Heart left ventricle (tissue), 16 donors: Measurements from ENCODE around the gene DTWD2. TPM values are rescaled to one million over a fixed set of nuclear protein-coding genes. Genes with fewer than 3 reads are reported as not detected.

ENCODE experiments used
- ATAC-seq, 4 donors: fragments of 200-7000 bp; cut with Tn5 transposase; one replicate each; pipeline ENCODE4 v1.9.1; 2020 to 2022; ENCODE audit warnings: moderate library complexity in 4 of 4, mild to moderate bottlenecking in 3 of 4, moderate number of reproducible peaks in 1 of 4
- DNase-seq, 5 donors: peaks; one replicate each; pipeline ENCODE4 v3.0.0-alpha.2; 2020
- H3K27ac ChIP-seq, 12 donors: fragments of 200-600 bp; sonication (generic) in 4 of 12; one replicate each; pipeline versions ENCODE4 v1.5.0 to v1.8.0; 2016 to 2022; ENCODE audit warnings: mild to moderate bottlenecking in 2 of 12
- H3K27me3 ChIP-seq, 9 donors: fragments of 200-600 bp; sonication (generic) in 2 of 9; one replicate each; pipeline versions ENCODE4 v1.5.1 to v1.8.0; 2016 to 2022; ENCODE audit warnings: mild to moderate bottlenecking in 3 of 9
- H3K36me3 ChIP-seq, 9 donors: fragments of 200-600 bp; sonication (generic) in 2 of 9; one replicate each; pipeline versions ENCODE4 v1.5.0 to v1.8.0; 2018 to 2022; ENCODE audit warnings: mild to moderate bottlenecking in 2 of 9
- H3K4me1 ChIP-seq, 12 donors: fragments of 200-600 bp; sonication (generic) in 4 of 12; one replicate each; pipeline versions ENCODE4 v1.5.0 to v1.8.0; 2016 to 2022; ENCODE audit warnings: mild to moderate bottlenecking in 3 of 12
- H3K4me3 ChIP-seq, 12 donors: fragments of 200-600 bp; sonication (generic) in 4 of 12; one replicate each; pipeline versions ENCODE4 v1.5.0 to v1.8.0; 2017 to 2022; ENCODE audit warnings: mild to moderate bottlenecking in 9 of 12, moderate library complexity in 4 of 12
- H3K9me3 ChIP-seq, 12 donors: fragments of 200-600 bp; sonication (generic) in 4 of 12; one replicate each; pipeline versions ENCODE4 v1.5.0 to v1.8.0; 2016 to 2022; ENCODE audit warnings: mild to moderate bottlenecking in 1 of 12
- POLR2A ChIP-seq, 2 donors: fragments of 450-650 bp; IDR thresholded peaks; one replicate each; pipeline ENCODE4 v1.6.1; 2017; ENCODE audit warnings: antibody characterized with exemption in 2 of 2, mild to moderate bottlenecking in 2 of 2, moderate library complexity in 2 of 2
- WGBS, 4 donors: extraction: QIAGEN DNeasy Blood & Tissue Kit in 2 of 4; methylation state at CpG; one replicate each; pipeline versions ENCODE4 v1.1.5 to v1.1.7; 2013 to 2018; 5-methylcytosine and 5-hydroxymethylcytosine counted together
- intact Hi-C, 10 donors: fragments of 100-400 bp; cut with DNase I; formaldehyde crosslinking; loops; one replicate each; pipeline versions ENCODE4 v1.11.1 to v1.14.2; 2022
- polyA plus RNA-seq, 2 donors: library from polyadenylated mRNA; stranded (reverse); fragments of 200-250 nt; gene quantifications; one replicate each; pipeline ENCODE4 v1.2.3, GENCODE V29; 2013
- total RNA-seq, 9 donors: library from RNA; depleted of rRNA in 2 of 9; stranded (reverse); fragments of >200 nt in 2 of 9; fragmentation: NEBNext Ultra II Directional in 3 of 9; extraction: Animal tissue kit (Norgen Biotek cat#: 25700) in 3 of 9; gene quantifications; one replicate each; pipeline versions ENCODE4 v1.1.0 to v1.2.4, GENCODE V29; 2016 to 2023
- TF ChIP-seq, protein P1 (sequence below), 12 donors: fragments of 200-600 bp; sonication (generic) in 4 of 12; IDR thresholded peaks; one replicate each; pipeline versions ENCODE4 v1.5.0 to v1.8.0; 2018 to 2022; ENCODE audit warnings: antibody characterized with exemption in 12 of 12, mild to moderate bottlenecking in 5 of 12
- donor health status: ischemic (EF 13 %, LVEDD 7.1; RV severe dilation, severe dysfunction).
- donor health status: healthy with polysubstance abuse.
- donor health status: DM: no; HTN: yes; CAD: no.
- donor health status: DM: no; HTN: no; CAD: no.
- donor health status: ischemic (EF 25% LVEDD 6.9; RV normal size, moderate dysfunction).
- donor health status: ischemic (EF 25% LVEDD 5.7; RV mildly dilated, moderate dysfunction).
- donor health status: healthy.
- donor health status: DM: yes; HTN: yes; CAD: no.
- donor health status: ischemic (EF 35%, LVEDD 5.7; RV mildly dilated, moderate dysfunction).
- donor health status: nonischemic (EF 11% LVEDD 7.7; RV severe dilation, severe dysfunction).
- donor health status: DM: yes; HTN: yes; CAD: no.
- donor health status: PGD.
- donor health status: ischemic (EF 29% LVEDD 5.4; RV normal size, mild dysfunction).
- donor health status: nonischemic (EF 23%, LVEDD 6.1; RV moderate dilation, normal function).

Gene DTWD2
- total and polyA plus RNA-seq, 11 donors: 3.2 to 16.0 (median 11.7) TPM

DNA sequence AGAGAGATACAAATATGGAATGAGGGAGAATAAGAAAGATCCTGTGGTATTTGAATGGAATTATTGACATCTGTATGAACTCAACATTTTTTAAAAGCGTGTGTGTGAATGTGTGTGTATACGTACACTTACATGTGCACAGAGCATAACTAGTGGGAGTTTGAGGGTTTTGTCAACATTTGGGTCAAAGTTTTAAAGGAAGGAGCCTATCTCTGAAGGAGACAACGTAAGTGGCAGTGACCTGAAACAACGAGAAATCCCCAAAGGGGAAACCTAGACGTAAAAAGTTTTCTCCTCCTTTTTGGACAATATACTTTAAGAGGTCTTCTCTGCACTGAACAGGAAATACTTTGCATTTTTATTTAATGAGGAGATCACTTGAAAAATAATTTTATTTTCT, 40.2 kb upstream of the DTWD2 start:
- no peaks in the 10 kb centered on the region for H3K27me3 ChIP-seq
- no peaks in the 10 kb centered on the region for H3K36me3 ChIP-seq
- DNase-seq (no peak), ATAC-seq (no peak)
- peaks cover 0 to 10% (median 0%) of the 10 kb centered on the region in 12 donors for H3K9me3 ChIP-seq
- no peak for TF ChIP-seq POLR2A (IDR thresholded peaks at IDR 0.05)
- TF ChIP-seq, protein P1, sequence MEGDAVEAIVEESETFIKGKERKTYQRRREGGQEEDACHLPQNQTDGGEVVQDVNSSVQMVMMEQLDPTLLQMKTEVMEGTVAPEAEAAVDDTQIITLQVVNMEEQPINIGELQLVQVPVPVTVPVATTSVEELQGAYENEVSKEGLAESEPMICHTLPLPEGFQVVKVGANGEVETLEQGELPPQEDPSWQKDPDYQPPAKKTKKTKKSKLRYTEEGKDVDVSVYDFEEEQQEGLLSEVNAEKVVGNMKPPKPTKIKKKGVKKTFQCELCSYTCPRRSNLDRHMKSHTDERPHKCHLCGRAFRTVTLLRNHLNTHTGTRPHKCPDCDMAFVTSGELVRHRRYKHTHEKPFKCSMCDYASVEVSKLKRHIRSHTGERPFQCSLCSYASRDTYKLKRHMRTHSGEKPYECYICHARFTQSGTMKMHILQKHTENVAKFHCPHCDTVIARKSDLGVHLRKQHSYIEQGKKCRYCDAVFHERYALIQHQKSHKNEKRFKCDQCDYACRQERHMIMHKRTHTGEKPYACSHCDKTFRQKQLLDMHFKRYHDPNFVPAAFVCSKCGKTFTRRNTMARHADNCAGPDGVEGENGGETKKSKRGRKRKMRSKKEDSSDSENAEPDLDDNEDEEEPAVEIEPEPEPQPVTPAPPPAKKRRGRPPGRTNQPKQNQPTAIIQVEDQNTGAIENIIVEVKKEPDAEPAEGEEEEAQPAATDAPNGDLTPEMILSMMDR (IDR thresholded peaks at IDR 0.05): no peak
- H3K4me1 ChIP-seq: peaks cover 0 to 15% (median 0%) of the 10 kb centered on the region in 12 donors
- H3K4me3 ChIP-seq: no peak overlapping the region
- H3K27ac ChIP-seq: no peak overlapping the region
- intact Hi-C loops: no loop called here
- 59 to 73% (median 68%) methylated on average over 5 of the region's 5 CpGs for WGBS, 4 donors

DNA sequence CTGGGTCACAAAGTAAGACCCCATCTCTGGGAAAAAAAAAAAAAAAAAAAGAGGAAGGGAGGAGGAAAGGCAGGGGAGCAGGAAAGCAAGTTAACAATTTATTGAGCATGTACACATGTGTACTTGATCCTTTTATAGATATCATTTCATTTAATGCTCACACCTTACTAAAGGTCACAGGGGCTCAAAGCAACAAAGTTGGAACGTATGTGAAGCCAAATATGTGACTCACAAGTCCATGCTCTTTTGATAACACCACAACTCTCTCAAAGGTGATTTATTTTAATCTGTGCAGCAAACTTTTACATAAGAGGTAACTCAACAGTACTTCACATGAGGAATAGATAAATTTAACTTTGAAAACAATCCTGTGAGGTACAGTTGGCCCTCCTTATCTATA, 34.4 kb upstream of the DTWD2 start:
- intact Hi-C loops: no loop called here

DNA sequence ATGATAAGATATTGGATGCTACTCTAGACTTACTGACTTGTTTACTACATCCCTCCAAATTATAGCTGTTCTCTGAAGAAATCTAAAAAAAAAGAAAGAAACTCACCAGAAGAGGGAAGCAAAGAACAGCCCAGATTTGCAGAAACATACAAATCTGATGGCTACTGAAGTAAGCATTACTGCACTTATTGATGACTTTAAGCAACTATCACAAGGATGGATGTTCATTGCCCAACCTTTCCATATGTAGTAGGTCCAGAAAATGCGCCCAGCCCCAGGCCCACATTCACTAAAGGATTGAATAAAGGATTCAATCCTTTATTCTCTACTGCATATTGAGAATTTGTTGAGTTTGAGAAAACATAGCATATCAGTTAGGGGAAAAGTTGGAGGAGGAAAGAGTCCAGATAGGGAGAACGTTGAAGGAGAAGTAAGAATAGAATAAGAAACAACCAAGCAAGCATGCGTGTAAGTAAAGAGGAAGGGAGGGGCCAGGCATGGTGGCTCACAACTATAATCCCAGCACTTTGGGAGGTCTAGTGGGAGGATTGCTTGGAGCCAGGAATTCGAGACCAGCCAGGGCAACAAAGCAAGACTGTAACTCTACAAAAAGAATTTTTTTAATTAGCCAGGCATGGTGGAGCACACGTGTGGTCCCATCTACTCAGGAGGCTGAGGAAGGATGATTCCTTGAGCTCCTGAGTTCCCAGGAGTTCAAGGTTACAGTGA, 33.8 kb upstream of the DTWD2 start:
- intact Hi-C loops: no loop called here

More for the DNA sequence above, 34.4 kb upstream of the DTWD2 start:
- Histone ChIP-seq H3K27me3 (no peaks in the 10 kb centered on the region), H3K4me1 (peaks cover 0 to 7% (median 0%) of the 10 kb centered on the region in 12 donors), H3K4me3 (no peak overlapping the region), H3K9me3 (peaks cover 0 to 10% (median 0%) of the 10 kb centered on the region in 12 donors), H3K36me3 (no peaks in the 10 kb centered on the region), H3K27ac (no peak overlapping the region)
- no peak for ATAC-seq
- WGBS, 4 donors: 21 to 25% (median 23%) methylated on average over 1 of the region's 1 CpG
- no peak for DNase-seq
- TF ChIP-seq, protein P1 (IDR thresholded peaks at IDR 0.05): no peak
- no peak for TF ChIP-seq POLR2A (IDR thresholded peaks at IDR 0.05)

DNA sequence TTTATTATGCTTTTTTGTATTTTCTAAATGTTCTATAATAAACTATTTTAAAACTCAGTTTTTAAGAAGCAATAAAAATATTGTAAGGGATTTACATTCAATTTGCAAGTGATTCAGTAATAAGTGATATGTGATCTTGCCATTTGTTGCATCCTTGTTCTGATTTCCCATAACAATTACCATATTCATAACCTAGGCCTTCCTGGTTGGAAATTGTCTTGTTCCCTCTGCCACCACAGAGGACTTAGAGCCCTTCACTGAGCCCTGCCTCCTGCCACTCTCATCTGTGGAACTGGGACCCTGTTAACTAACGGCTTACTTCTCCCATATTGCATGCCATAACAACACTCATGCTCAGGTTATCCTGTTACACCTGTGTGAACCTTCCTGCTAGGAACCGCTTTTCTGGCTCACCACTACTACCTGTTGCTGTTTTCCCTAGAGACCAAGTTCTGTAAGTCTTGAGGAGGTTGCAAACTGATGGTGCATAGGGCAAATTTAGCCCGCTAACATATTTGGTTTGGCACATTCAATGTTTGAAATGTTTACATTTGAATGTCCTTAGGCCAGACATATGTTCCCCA, 32.9 kb upstream of the DTWD2 start:
- Histone ChIP-seq H3K4me3 (no peak overlapping the region), H3K27ac (no peak overlapping the region), H3K27me3 (no peaks in the 10 kb centered on the region), H3K9me3 (peaks cover 0 to 10% (median 0%) of the 10 kb centered on the region in 12 donors), H3K4me1 (peaks cover 0 to 11% (median 0%) of the 10 kb centered on the region in 12 donors), H3K36me3 (no peaks in the 10 kb centered on the region)
- TF ChIP-seq, protein P1 (IDR thresholded peaks at IDR 0.05): no peak
- TF ChIP-seq POLR2A (IDR thresholded peaks at IDR 0.05): no peak
- intact Hi-C loops: no loop called here
- DNase-seq: no peak
- ATAC-seq: no peak
- WGBS, 4 donors: 88 to 93% (median 92%) methylated on average over 3 of the region's 3 CpGs

More for the DNA sequence above, 33.8 kb upstream of the DTWD2 start:
- H3K27ac ChIP-seq: no peak overlapping the region
- H3K36me3 ChIP-seq: no peaks in the 10 kb centered on the region
- H3K27me3 ChIP-seq: no peaks in the 10 kb centered on the region
- H3K4me3 ChIP-seq: no peak overlapping the region
- 51 to 61% (median 53%) methylated on average over 5 of the region's 5 CpGs for WGBS, 4 donors
- DNase-seq (no peak), ATAC-seq (no peak)
- no peak for TF ChIP-seq POLR2A (IDR thresholded peaks at IDR 0.05)
- TF ChIP-seq, protein P1 (IDR thresholded peaks at IDR 0.05): peak in 7 of 12 donors; percentile 14 to 49 (median 40)
- peaks cover 0 to 10% (median 0%) of the 10 kb centered on the region in 12 donors for H3K9me3 ChIP-seq
- peaks cover 0 to 7% (median 0%) of the 10 kb centered on the region in 12 donors for H3K4me1 ChIP-seq
